IMR-90 (cell line): ENCODE results near the gene ATP6V0E2. TPM values are rescaled to one million over a fixed set of nuclear protein-coding genes. Genes with fewer than 3 reads are reported as not detected.

Experiments
- ATAC-seq: fragments of 200-7000 bp; cut with Tn5 transposase; 2 replicates; pipeline ENCODE4 v1.9.1; 2020; ENCODE audit warnings: low read depth, mild to moderate bottlenecking, moderate library complexity
- BruUV-seq: library from RNA; stranded (reverse); fragments of 400-500 nt; replicated peaks from 2 replicates; lab custom pipeline; 2021; lab: Mats Ljungman, UMichigan
- CTCF ChIA-PET: fragments of 300-600 bp; formaldehyde crosslinking; extraction: SDS; loops from one replicate; lab custom pipeline; 2021; ENCODE audit warnings: antibody characterized with exemption; lab: Yijun Ruan, JAX
- POLR2A ChIA-PET: fragments of 300-600 bp; sonication (Branson Sonifier 250); formaldehyde crosslinking; loops from one replicate; lab custom pipeline; 2022; ENCODE audit warnings: antibody characterized with exemption; ENCODE audit not compliant: unreplicated experiment; lab: Charles Lee
- DNase-seq: peaks from one replicate; pipeline ENCODE4 v3.0.0; 2013
- H2AFZ ChIP-seq: replicated peaks from 2 replicates; pipeline ENCODE3; 2013; ENCODE audit warnings: low read length, mild to moderate bottlenecking; ENCODE audit not compliant: poor library complexity
- H2AK5ac ChIP-seq: 2 replicates; pipeline ENCODE4 v1.6.1; 2013; ENCODE audit warnings: low read depth, low read length, inconsistent platforms
- H2AK9ac ChIP-seq: replicated peaks from 2 replicates; pipeline ENCODE3; 2013; ENCODE audit warnings: mild to moderate bottlenecking, low read depth, low read length, moderate library complexity; ENCODE audit not compliant: poor library complexity
- H2BK120ac ChIP-seq: 2 replicates; pipeline ENCODE4 v1.6.1; 2013; ENCODE audit warnings: low read depth, low read length, inconsistent platforms
- H2BK15ac ChIP-seq: 3 replicates; pipeline ENCODE4 v1.6.1; 2013; ENCODE audit warnings: low read depth, low read length, inconsistent platforms
- H2BK20ac ChIP-seq: 2 replicates; pipeline ENCODE4 v1.6.1; 2013; ENCODE audit warnings: low read depth, mild to moderate bottlenecking, inconsistent platforms, low read length, moderate library complexity
- H2BK5ac ChIP-seq: 2 replicates; pipeline ENCODE4 v1.6.1; 2013; ENCODE audit warnings: mild to moderate bottlenecking, low read depth, low read length, inconsistent platforms; ENCODE audit not compliant: poor library complexity, severe bottlenecking
- H3K14ac ChIP-seq: replicated peaks from 2 replicates; pipeline ENCODE4 v1.6.1; 2013; ENCODE audit warnings: low read depth, low read length, inconsistent platforms
- H3K18ac ChIP-seq: 2 replicates; pipeline ENCODE4 v1.6.1; 2013; ENCODE audit warnings: low read depth, low read length, control low read depth
- H3K23ac ChIP-seq: 2 replicates; pipeline ENCODE4 v1.6.1; 2013; ENCODE audit warnings: low read depth, low read length, inconsistent platforms
- H3K27ac ChIP-seq: 2 replicates; pipeline ENCODE4 v1.5.1; 2013; ENCODE audit warnings: mild to moderate bottlenecking, control low read depth, low read length; ENCODE audit not compliant: insufficient read depth
- H3K27me3 ChIP-seq: 2 replicates; pipeline ENCODE4 v1.6.1; 2013; ENCODE audit warnings: low read length; ENCODE audit not compliant: control insufficient read depth, insufficient read depth
- H3K36me3 ChIP-seq: 2 replicates; pipeline ENCODE4 v1.6.1; 2013; ENCODE audit warnings: low read length, mixed read lengths; ENCODE audit not compliant: control insufficient read depth, insufficient read depth
- H3K4ac ChIP-seq: 2 replicates; pipeline ENCODE4 v1.6.1; 2013; ENCODE audit warnings: low read depth, low read length, inconsistent platforms
- H3K4me1 ChIP-seq: 2 replicates; pipeline ENCODE4 v1.6.1; 2013; ENCODE audit warnings: low read length, mixed read lengths; ENCODE audit not compliant: control insufficient read depth, insufficient read depth
- H3K4me2 ChIP-seq: 2 replicates; pipeline ENCODE4 v1.6.1; 2013; ENCODE audit warnings: low read depth, mild to moderate bottlenecking, control low read depth, low read length, moderate library complexity
- H3K4me3 ChIP-seq: 2 replicates; pipeline ENCODE4 v1.5.1; 2013; ENCODE audit warnings: low read depth, mild to moderate bottlenecking, control low read depth, low read length, moderate library complexity; ENCODE audit not compliant: insufficient read depth
- H3K56ac ChIP-seq: 2 replicates; pipeline ENCODE4 v1.6.1; 2013; ENCODE audit warnings: low read length, inconsistent platforms; ENCODE audit not compliant: insufficient read depth; ENCODE audit errors: extremely low read depth
- H3K79me1 ChIP-seq, 2 experiments: 2 replicates each; pipeline ENCODE4 v1.6.1; 2013; ENCODE audit warnings: low read length in 2 of 2, inconsistent platforms in 1 of 2, low read depth in 1 of 2
- H3K9ac ChIP-seq: 2 replicates; pipeline ENCODE4 v1.6.1; 2013; ENCODE audit warnings: low read depth, low read length, control low read depth
- H3K9me1 ChIP-seq: 2 replicates; pipeline ENCODE4 v1.6.1; 2013; ENCODE audit warnings: low read length, inconsistent platforms; ENCODE audit not compliant: insufficient read depth
- H3K9me3 ChIP-seq: 2 replicates; pipeline ENCODE4 v1.6.1; 2013; ENCODE audit warnings: low read length; ENCODE audit not compliant: control insufficient read depth, insufficient read depth
- H4K20me1 ChIP-seq: 2 replicates; pipeline ENCODE4 v1.6.1; 2013; ENCODE audit warnings: low read length, inconsistent platforms; ENCODE audit not compliant: insufficient read depth
- H4K5ac ChIP-seq: 2 replicates; pipeline ENCODE4 v1.6.1; 2013; ENCODE audit warnings: mild to moderate bottlenecking, low read depth, low read length, control low read depth
- H4K8ac ChIP-seq, 2 experiments: 2 replicates each; pipeline ENCODE4 v1.6.1; 2013; ENCODE audit warnings: low read depth in 2 of 2, low read length in 2 of 2, control low read depth in 1 of 2, inconsistent platforms in 1 of 2
- H4K91ac ChIP-seq: 2 replicates; pipeline ENCODE4 v1.6.1; 2013; ENCODE audit warnings: low read depth, low read length, inconsistent platforms; ENCODE audit not compliant: insufficient read depth
- BHLHE40 ChIP-seq: fragments of 150-350 bp; IDR thresholded peaks from 2 replicates; pipeline ENCODE4 v1.6.1; 2016; ENCODE audit warnings: mild to moderate bottlenecking, low read depth, low read length
- CEBPB ChIP-seq: IDR thresholded peaks from 2 replicates; pipeline ENCODE4 v1.6.1; 2012; ENCODE audit warnings: low read depth, low read length, improper control_type of control experiment
- CHD1 ChIP-seq: IDR thresholded peaks from 2 replicates; pipeline ENCODE4 v1.6.1; 2012; ENCODE audit warnings: low read depth, low read length, improper control_type of control experiment
- CTCF ChIP-seq: conservative IDR thresholded peaks from 2 replicates; pipeline ENCODE4 v1.5.1; 2012; ENCODE audit warnings: mild to moderate bottlenecking, low read depth, low read length, improper control_type of control experiment
- FOS ChIP-seq: fragments of 150-350 bp; IDR thresholded peaks from 2 replicates; pipeline ENCODE4 v1.6.1; 2016; ENCODE audit warnings: low read depth, low read length
- MAFK ChIP-seq: IDR thresholded peaks from 2 replicates; pipeline ENCODE4 v1.6.1; 2012; ENCODE audit warnings: low read depth, low read length, improper control_type of control experiment
- MAZ ChIP-seq: IDR thresholded peaks from 2 replicates; pipeline ENCODE4 v1.6.1; 2012; ENCODE audit warnings: low read depth, mild to moderate bottlenecking, low read length, improper control_type of control experiment, moderate library complexity, borderline replicate concordance
- MXI1 ChIP-seq: IDR thresholded peaks from 2 replicates; pipeline ENCODE4 v1.6.1; 2012; ENCODE audit warnings: low read depth, mild to moderate bottlenecking, low read length, moderate library complexity, borderline replicate concordance
- NFE2L2 ChIP-seq: fragments of 150-350 bp; IDR thresholded peaks from 2 replicates; pipeline ENCODE4 v1.6.1; 2016; ENCODE audit warnings: low read depth, mild to moderate bottlenecking, low read length
- POLR2A ChIP-seq: IDR thresholded peaks from 2 replicates; pipeline ENCODE4 v1.6.1; 2012; ENCODE audit warnings: mild to moderate bottlenecking, low read depth, low read length
- RAD21 ChIP-seq: IDR thresholded peaks from 2 replicates; pipeline ENCODE4 v1.6.1; 2012; ENCODE audit warnings: low read length, improper control_type of control experiment
- RCOR1 ChIP-seq: IDR thresholded peaks from 2 replicates; pipeline ENCODE4 v1.6.1; 2012; ENCODE audit warnings: mild to moderate bottlenecking, low read length, improper control_type of control experiment; ENCODE audit not compliant: insufficient replicate concordance
- RFX5 ChIP-seq: IDR thresholded peaks from 2 replicates; pipeline ENCODE4 v1.8.0; 2012; ENCODE audit warnings: low read depth, mild to moderate bottlenecking, low read length, moderate library complexity
- SMC3 ChIP-seq: fragments of 150-350 bp; IDR thresholded peaks from 2 replicates; pipeline ENCODE4 v1.6.1; 2016; ENCODE audit warnings: low read depth, mild to moderate bottlenecking, antibody characterized with exemption, low read length, moderate library complexity
- WGBS, 2 experiments: methylation state at CpG; one replicate each; pipeline versions ENCODE4 v1.1.5 to v1.1.7; 2013; ENCODE audit warnings: missing lambda C conversion rate in 2 of 2; ENCODE audit not compliant: insufficient read length in 1 of 2; ENCODE audit errors: extremely low coverage in 2 of 2; 5-methylcytosine and 5-hydroxymethylcytosine counted together
- dilution Hi-C: fragments of 300-500 bp; cut with HindIII; formaldehyde crosslinking; loops from one replicate; pipeline ENCODE4 v1.14.3; 2018; ENCODE audit warnings: low sequenced_read_pairs; ENCODE audit not compliant: unreplicated experiment
- in situ Hi-C: fragments of 300-500 bp; cut with MboI; formaldehyde crosslinking; loops from 3 replicates; pipeline ENCODE4 v1.14.3; 2019; ENCODE audit warnings: low sequenced_read_pairs, inconsistent platforms, mixed read lengths
- intact Hi-C: fragments of 100-400 bp; cut with micrococcal nuclease; formaldehyde crosslinking; loops from 2 replicates; pipeline ENCODE4 v1.10.0; 2022
- polyA plus RNA-seq, 3 experiments: library from polyadenylated mRNA; depleted of rRNA; stranded (reverse); fragments of >200 nt; gene quantifications; 2 replicates each; pipeline ENCODE4 v1.2.3, GENCODE V29; 2012; ENCODE audit warnings: low replicate concordance in 1 of 3
- total RNA-seq: library from RNA; depleted of rRNA; stranded (reverse); fragments of >200 nt; gene quantifications from 2 replicates; pipeline ENCODE4 v1.2.3, GENCODE V29; 2012
- TF ChIP-seq, protein P1 (sequence below): fragments of 150-350 bp; IDR thresholded peaks from 2 replicates; pipeline ENCODE4 v1.6.1; 2016; ENCODE audit warnings: low read depth, mild to moderate bottlenecking, low read length, moderate library complexity, borderline replicate concordance
- TF ChIP-seq, protein P2 (sequence below): fragments of 150-350 bp; IDR thresholded peaks from 2 replicates; pipeline ENCODE4 v1.6.1; 2017; ENCODE audit warnings: mild to moderate bottlenecking, antibody characterized with exemption, low read length, low read depth

The ATP6V0E2 gene
- total and polyA plus RNA-seq, 2 of the 4 experiments (the other 2 are of a cell fraction), result 5.7 to 30.3 TPM

- H3K23ac ChIP-seq, result no peak overlapping the region
These were observed 8.3 kb upstream of the ATP6V0E2 start for GRCh38 chr7:149865437-149865836.

More at GRCh38 chr7:149865437-149865836, 8.3 kb upstream of the ATP6V0E2 start:
- in situ Hi-C loops (loop anchor here (25.0 kb wide), 1 partner anchor 547 kb away; a partner anchor contains a TSS), dilution Hi-C loops (no loop called here), intact Hi-C loops (no loop called here)
- peak overlapping the region; percentile 18 for H2AFZ ChIP-seq
- H4K20me1 ChIP-seq, result no peaks in the 10 kb centered on the region
- H3K36me3 ChIP-seq, result peaks cover 39% of the 10 kb centered on the region
- no peak overlapping the region for H3K9ac ChIP-seq
- no peak overlapping the region for H3K4me3 ChIP-seq
- H2BK5ac ChIP-seq, result no peak overlapping the region
- H2BK15ac ChIP-seq, result no peak overlapping the region
- no peak overlapping the region; the same call in 1 of the 2 replicates for H3K14ac ChIP-seq
- WGBS, 2 experiments, result 100% methylated on average over 1 of the region's 7 CpGs; no CpG with 5 or more reads in 1 of the 2 experiments
- H3K27ac ChIP-seq, result no peak overlapping the region
- H2AK9ac ChIP-seq, result no peak overlapping the region
- H3K9me1 ChIP-seq, result peaks cover 10% of the 10 kb centered on the region; the same call in 1 of the 2 replicates
- no TSS peak for BruUV-seq
- DNase-seq, result peak; percentile 6
- H2BK20ac ChIP-seq, result no peak overlapping the region
- no peak overlapping the region for H2BK120ac ChIP-seq
- no peaks in the 10 kb centered on the region for H3K79me1 ChIP-seq
- POLR2A ChIA-PET, result no interaction called here
- no peak overlapping the region for H4K91ac ChIP-seq
- ATAC-seq, result no peak
- CTCF ChIA-PET, result no interaction called here
- H3K4me2 ChIP-seq, result no peak overlapping the region
- no peak overlapping the region for H4K5ac ChIP-seq
- TF ChIP-seq FOS (no peak), BHLHE40 (no peak), RAD21 (no peak), CHD1 (no peak), MAZ (no peak), RCOR1 (no peak), MXI1 (no peak), POLR2A (no peak), MAFK (no peak), SMC3 (no peak), CEBPB (no peak), NFE2L2 (no peak), CTCF (no peak), RFX5 (no peak)
- TF ChIP-seq, protein P1, sequence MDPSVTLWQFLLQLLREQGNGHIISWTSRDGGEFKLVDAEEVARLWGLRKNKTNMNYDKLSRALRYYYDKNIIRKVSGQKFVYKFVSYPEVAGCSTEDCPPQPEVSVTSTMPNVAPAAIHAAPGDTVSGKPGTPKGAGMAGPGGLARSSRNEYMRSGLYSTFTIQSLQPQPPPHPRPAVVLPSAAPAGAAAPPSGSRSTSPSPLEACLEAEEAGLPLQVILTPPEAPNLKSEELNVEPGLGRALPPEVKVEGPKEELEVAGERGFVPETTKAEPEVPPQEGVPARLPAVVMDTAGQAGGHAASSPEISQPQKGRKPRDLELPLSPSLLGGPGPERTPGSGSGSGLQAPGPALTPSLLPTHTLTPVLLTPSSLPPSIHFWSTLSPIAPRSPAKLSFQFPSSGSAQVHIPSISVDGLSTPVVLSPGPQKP, result no peak
- TF ChIP-seq, protein P2, sequence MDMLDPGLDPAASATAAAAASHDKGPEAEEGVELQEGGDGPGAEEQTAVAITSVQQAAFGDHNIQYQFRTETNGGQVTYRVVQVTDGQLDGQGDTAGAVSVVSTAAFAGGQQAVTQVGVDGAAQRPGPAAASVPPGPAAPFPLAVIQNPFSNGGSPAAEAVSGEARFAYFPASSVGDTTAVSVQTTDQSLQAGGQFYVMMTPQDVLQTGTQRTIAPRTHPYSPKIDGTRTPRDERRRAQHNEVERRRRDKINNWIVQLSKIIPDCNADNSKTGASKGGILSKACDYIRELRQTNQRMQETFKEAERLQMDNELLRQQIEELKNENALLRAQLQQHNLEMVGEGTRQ, result no peak
- H3K4me1 ChIP-seq, result peaks cover 5% of the 10 kb centered on the region
- no peaks in the 10 kb centered on the region for H3K9me3 ChIP-seq
- H3K4ac ChIP-seq, result no peak overlapping the region
- no peaks in the 10 kb centered on the region for H3K27me3 ChIP-seq
- no peak overlapping the region for H4K8ac ChIP-seq
- H2AK5ac ChIP-seq, result no peak overlapping the region
- no peak overlapping the region for H3K18ac ChIP-seq
- H3K56ac ChIP-seq, result no peak overlapping the region
